C4-2B (cell line): ENCODE data around the gene GRK5.

Source experiments
- CTCF ChIP-seq: fragments of 450-650 bp; conservative IDR thresholded peaks from 2 replicates; pipeline ENCODE4 v1.5.1; 2017; ENCODE audit warnings: mild to moderate bottlenecking
- ZFX ChIP-seq: fragments of 450-650 bp; IDR thresholded peaks from 2 replicates; pipeline ENCODE4 v1.6.1; 2017

GRCh38 chr10:119410361-119411116, 203.2 kb downstream of the GRK5 start:
- TF ChIP-seq CTCF, result no peak
- no peak for TF ChIP-seq ZFX
